ENCODE data around the gene HSP90B1.

HSP90B1 gene

GRCh38 chr12:103930034-103930786 is at the start of gene HSP90B1:
Gene HSP90B1 (plus strand): TSS chr12:103930410. CDS start chr12:103930516, 106 bp downstream.
- peak; percentile 99 for DNase-seq

GRCh38 chr12:103881261-103881660 is 48.9 kb upstream of the HSP90B1 start:
- DNase-seq = no peak

GRCh38 chr12:103882861-103883596 is 47.2 kb upstream of the HSP90B1 start:
- no peak for DNase-seq

GRCh38 chr12:103883908-103884307 is 46.3 kb upstream of the HSP90B1 start:
- DNase-seq = no peak

GRCh38 chr12:103884316-103884715 is 45.9 kb upstream of the HSP90B1 start:
- no peak for DNase-seq

- no peak for DNase-seq
Observed at GRCh38 chr12:103886195-103886797, 43.9 kb upstream of the HSP90B1 start.

- DNase-seq = no peak
Observed at GRCh38 chr12:103887738-103888137, 42.5 kb upstream of the HSP90B1 start.

- no peak for DNase-seq
Observed at GRCh38 chr12:103897316-103897715, 32.9 kb upstream of the HSP90B1 start.

- DNase-seq = no peak
Observed at GRCh38 chr12:103901518-103902173, 28.6 kb upstream of the HSP90B1 start.

GRCh38 chr12:103903993-103904392 is 26.2 kb upstream of the HSP90B1 start:
- DNase-seq = no peak

- DNase-seq = no peak
Observed at GRCh38 chr12:103905730-103906349, 24.4 kb upstream of the HSP90B1 start.

GRCh38 chr12:103908246-103908541 is 22.0 kb upstream of the HSP90B1 start:
- DNase-seq = no peak

- no peak for DNase-seq
Observed at GRCh38 chr12:103908877-103909276, 21.3 kb upstream of the HSP90B1 start.

GRCh38 chr12:103909811-103910210 is 20.4 kb upstream of the HSP90B1 start:
- no peak for DNase-seq

GRCh38 chr12:103912069-103912468 is 18.1 kb upstream of the HSP90B1 start:
- no peak for DNase-seq

GRCh38 chr12:103913100-103913499 is 17.1 kb upstream of the HSP90B1 start:
- DNase-seq = no peak

- DNase-seq = no peak
Observed at GRCh38 chr12:103915306-103915705, 14.9 kb upstream of the HSP90B1 start.

- DNase-seq = no peak
Observed at GRCh38 chr12:103917873-103918272, 12.3 kb upstream of the HSP90B1 start.

GRCh38 chr12:103924761-103925641 is 5.2 kb upstream of the HSP90B1 start:
- DNase-seq = no peak

- DNase-seq = peak; percentile 7
Observed at GRCh38 chr12:103928682-103929045, 1.5 kb upstream of the HSP90B1 start.

GRCh38 chr12:103929046-103929783 is 995 bp upstream of the HSP90B1 start:
- DNase-seq = no peak

- DNase-seq = peak; percentile 66
Observed at GRCh38 chr12:103929784-103930033, 501 bp upstream of the HSP90B1 start.

Data from SIG-M5 (cell line).